SU-DHL-6 (cell line): ENCODE results near the gene RASGRP1.

Source experiments
- H2AFZ ChIP-seq: fragments of 200-600 bp; sonication (generic); 2 replicates; pipeline ENCODE4 v1.6.1; 2014; ENCODE audit warnings: low read depth, mild to moderate bottlenecking, moderate library complexity, mixed read lengths, antibody characterized with exemption, low read length; ENCODE audit not compliant: severe bottlenecking
- H3F3A ChIP-seq: fragments of 200-600 bp; shearing (Covaris generic); 2 replicates; pipeline ENCODE4 v1.6.0; 2016; ENCODE audit warnings: antibody characterized with exemption, mild to moderate bottlenecking; ENCODE audit not compliant: insufficient read depth
- H3K27ac ChIP-seq: fragments of 200-600 bp; sonication (generic); 2 replicates; pipeline ENCODE4 v1.5.1; 2016; ENCODE audit warnings: low read depth, mild to moderate bottlenecking, low read length, moderate library complexity, mixed read lengths
- H3K27me3 ChIP-seq: fragments of 200-600 bp; sonication (generic), shearing (Covaris generic); 2 replicates; pipeline ENCODE4 v1.6.0; 2014; ENCODE audit warnings: mild to moderate bottlenecking, low read length
- H3K36me3 ChIP-seq: fragments of 200-600 bp; sonication (generic); 2 replicates; pipeline ENCODE4 v1.6.1; 2014; ENCODE audit warnings: mild to moderate bottlenecking, low read length, mixed read lengths
- H3K4me2 ChIP-seq: fragments of 300-600, 200-600 bp; shearing (Covaris generic), sonication (generic); 2 replicates; pipeline ENCODE4 v1.6.0; 2014; ENCODE audit warnings: low read length, low read depth, mild to moderate bottlenecking; ENCODE audit not compliant: poor library complexity, severe bottlenecking
- H3K4me3 ChIP-seq: fragments of 200-600 bp; sonication (generic); 2 replicates; pipeline ENCODE4 v1.5.1; 2014; ENCODE audit warnings: antibody characterized with exemption, low read length, mild to moderate bottlenecking, mixed read lengths; ENCODE audit not compliant: insufficient read depth, poor library complexity, severe bottlenecking
- H3K79me2 ChIP-seq: fragments of 200-600 bp; sonication (generic); 2 replicates; pipeline ENCODE4 v1.6.1; 2014; ENCODE audit warnings: mild to moderate bottlenecking, low read length, moderate library complexity; ENCODE audit not compliant: insufficient read depth
- H3K9ac ChIP-seq: fragments of 200-600 bp; sonication (generic); 2 replicates; pipeline ENCODE4 v1.7.0; 2014; ENCODE audit warnings: mild to moderate bottlenecking, low read length
- H3K9me2 ChIP-seq: fragments of 200-600 bp; sonication (generic); replicated peaks from 2 replicates; pipeline ENCODE4 v1.6.1; 2014; ENCODE audit warnings: low read length; ENCODE audit not compliant: insufficient read depth
- H3K9me3 ChIP-seq: fragments of 200-600 bp; sonication (generic); 2 replicates; pipeline ENCODE4 v1.6.1; 2014; ENCODE audit warnings: low read length, mixed read lengths; ENCODE audit not compliant: insufficient read depth
- H4K20me1 ChIP-seq: fragments of 200-600 bp; sonication (generic); 2 replicates; pipeline ENCODE4 v1.6.1; 2014; ENCODE audit warnings: low read depth, mild to moderate bottlenecking, antibody characterized with exemption, low read length, moderate library complexity, mixed read lengths
- CTCF ChIP-seq: fragments of 200-600 bp; sonication (generic); IDR thresholded peaks from one replicate; pipeline ENCODE4 v1.5.1; 2017; ENCODE audit warnings: antibody characterized with exemption, mild to moderate bottlenecking, low read length, moderate library complexity; ENCODE audit not compliant: insufficient read depth, poor library complexity, severe bottlenecking
- EZH2phosphoT487 ChIP-seq: fragments of 200-600 bp; sonication (generic), shearing (Covaris generic); conservative IDR thresholded peaks from 2 replicates; pipeline ENCODE4 v1.6.1; 2018; ENCODE audit warnings: mild to moderate bottlenecking, antibody characterized with exemption, low read length, moderate library complexity, mixed read lengths

RASGRP1 gene

GRCh38 chr15:38560456-38560926 lies 4.1 kb downstream of the RASGRP1 start:
- Histone ChIP-seq H3K36me3 (no peaks in the 10 kb centered on the region), H3K9me2 (no peaks in the 10 kb centered on the region), H4K20me1 (no peaks in the 10 kb centered on the region), H3K9me3 (no peaks in the 10 kb centered on the region), H3K9ac (no peak overlapping the region), H3K79me2 (no peaks in the 10 kb centered on the region), H3K27ac (no peak overlapping the region), H3F3A (no peaks in the 10 kb centered on the region), H3K27me3 (no peaks in the 10 kb centered on the region), H3K4me3 (no peak overlapping the region), H2AFZ (no peak overlapping the region), H3K4me2 (no peak overlapping the region)
- TF ChIP-seq EZH2phosphoT487 (no peak), CTCF (no peak)

DNA sequence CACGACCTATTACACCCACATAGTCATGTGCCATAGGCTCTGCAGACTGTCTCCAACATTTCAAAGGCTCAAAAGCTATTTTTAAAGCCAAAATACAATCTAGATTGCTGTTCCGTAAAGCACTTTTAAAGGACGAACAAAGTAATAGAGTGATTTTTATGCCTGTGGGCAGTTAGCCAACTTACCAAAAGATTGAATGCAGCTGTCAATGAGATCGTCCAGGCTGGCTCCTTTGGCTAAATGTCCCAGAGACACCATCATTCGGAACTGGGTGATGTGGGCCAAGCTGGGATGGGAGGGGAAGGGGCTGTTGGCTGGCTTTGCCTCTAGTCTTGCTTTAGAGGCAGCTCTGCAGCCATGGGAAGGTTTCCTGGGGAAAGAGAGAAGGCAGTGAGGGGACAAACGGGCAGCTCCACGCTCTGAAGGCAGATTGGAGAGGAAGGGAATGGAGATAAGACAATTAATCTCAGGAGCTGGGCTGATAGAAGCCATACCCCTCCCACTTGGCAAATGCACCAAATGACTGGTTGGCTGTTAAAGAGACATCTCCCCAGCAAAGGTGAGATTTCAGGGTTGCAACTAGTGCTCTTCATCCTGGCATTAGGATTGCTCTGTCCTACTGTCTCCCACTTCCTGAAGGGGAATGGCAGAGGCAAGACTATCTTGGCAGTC lies 4.8 kb downstream of the RASGRP1 start:
- Histone ChIP-seq H3K36me3 (no peaks in the 10 kb centered on the region), H3K9me2 (no peaks in the 10 kb centered on the region), H2AFZ (no peak overlapping the region), H3K79me2 (no peaks in the 10 kb centered on the region), H3K27me3 (no peaks in the 10 kb centered on the region), H3K4me2 (no peak overlapping the region), H3K9ac (no peak overlapping the region), H3F3A (no peaks in the 10 kb centered on the region), H3K27ac (no peak overlapping the region), H3K4me3 (no peak overlapping the region), H3K9me3 (no peaks in the 10 kb centered on the region), H4K20me1 (no peaks in the 10 kb centered on the region)
- no peak for TF ChIP-seq CTCF
- TF ChIP-seq EZH2phosphoT487: no peak

DNA sequence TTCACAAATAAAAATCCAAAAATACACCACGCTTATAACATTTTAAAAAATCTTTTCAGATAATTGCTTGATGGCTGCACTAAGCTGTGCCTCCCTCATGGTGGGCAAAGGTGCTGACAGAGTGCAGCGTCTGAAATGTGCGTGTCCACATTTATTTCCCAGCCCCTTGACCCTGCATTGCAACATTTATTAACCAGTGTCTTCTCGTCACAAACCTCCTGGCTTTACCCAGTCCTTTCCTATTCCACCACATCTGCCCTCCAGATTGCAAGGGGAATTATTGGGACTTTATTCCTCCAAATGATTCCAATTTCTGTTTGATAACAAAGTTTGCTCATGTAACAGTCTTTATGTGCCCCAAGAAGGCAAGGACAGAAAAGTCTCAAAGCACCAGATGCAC lies 5.5 kb downstream of the RASGRP1 start:
- Histone ChIP-seq H3F3A (no peaks in the 10 kb centered on the region), H4K20me1 (no peaks in the 10 kb centered on the region), H2AFZ (no peak overlapping the region), H3K36me3 (no peaks in the 10 kb centered on the region), H3K9me2 (no peaks in the 10 kb centered on the region), H3K9me3 (no peaks in the 10 kb centered on the region), H3K27ac (no peak overlapping the region), H3K79me2 (no peaks in the 10 kb centered on the region), H3K4me3 (no peak overlapping the region), H3K9ac (no peak overlapping the region), H3K27me3 (no peaks in the 10 kb centered on the region), H3K4me2 (no peak overlapping the region)
- TF ChIP-seq EZH2phosphoT487 (no peak), CTCF (no peak)
